HG03520 (cell line): ENCODE measurements around the gene CHTOP.
"Not testable (repeated sequence)": the region's sequence is repeated elsewhere in the genome, so short reads cannot be mapped to it uniquely, and the experiment has no call there.

Experiments
- ATAC-seq: cut with Tn5 transposase; IDR thresholded peaks from one replicate; pipeline ENCODE4 v1.9.1; 2021; ENCODE audit warnings: mild to moderate bottlenecking, moderate library complexity; ENCODE audit not compliant: unreplicated experiment

Gene CHTOP

GRCh38 chr1:153630384-153630783 lies 3.5 kb upstream of the CHTOP start:
- ATAC-seq, result no peak

- ATAC-seq, result no peak
Measured at GRCh38 chr1:153631047-153632022, 2.5 kb upstream of the CHTOP start.

GRCh38 chr1:153633161-153633753 lies 609 bp upstream of the CHTOP start:
- peak; percentile 3 for ATAC-seq

GRCh38 chr1:153635872-153636271 lies 2.0 kb downstream of the CHTOP start:
- ATAC-seq, result no peak

- no peak for ATAC-seq
Measured at GRCh38 chr1:153636312-153636711, 2.4 kb downstream of the CHTOP start.

- ATAC-seq, result no peak
Measured at GRCh38 chr1:153638261-153638660, 4.4 kb downstream of the CHTOP start.

- no peak for ATAC-seq
Measured at GRCh38 chr1:153639280-153639679, 5.4 kb downstream of the CHTOP start.

- not testable (repeated sequence) for ATAC-seq
Measured at GRCh38 chr1:153640213-153640612, 6.3 kb downstream of the CHTOP start.

GRCh38 chr1:153640861-153641260 lies 7.0 kb downstream of the CHTOP start:
- no peak for ATAC-seq

- ATAC-seq, result no peak
Measured at GRCh38 chr1:153642161-153642560, 8.3 kb downstream of the CHTOP start.

GRCh38 chr1:153643100-153643499 lies 9.2 kb downstream of the CHTOP start:
- no peak for ATAC-seq

GRCh38 chr1:153643816-153644215 lies 9.9 kb downstream of the CHTOP start:
- ATAC-seq, result no peak

- ATAC-seq, result no peak
Measured at GRCh38 chr1:153646672-153647345, 12.9 kb downstream of the CHTOP start.

- ATAC-seq, result no peak
Measured at GRCh38 chr1:153647346-153647714, 13.5 kb downstream of the CHTOP start.

GRCh38 chr1:153648000-153648643 lies 14.3 kb downstream of the CHTOP start:
- no peak for ATAC-seq

- no peak for ATAC-seq
Measured at GRCh38 chr1:153649137-153649862, 15.4 kb downstream of the CHTOP start.

- ATAC-seq, result no peak
Measured at GRCh38 chr1:153649863-153650235, 16.0 kb downstream of the CHTOP start.

- ATAC-seq, result no peak
Measured at GRCh38 chr1:153651771-153652170, 17.9 kb downstream of the CHTOP start.

GRCh38 chr1:153652805-153653500 lies 19.1 kb downstream of the CHTOP start:
- no peak for ATAC-seq

- no peak for ATAC-seq
Measured at GRCh38 chr1:153655333-153655732, 21.5 kb downstream of the CHTOP start.
